SIG-M5 treated with dmso at 0.1 percent for 504 hours (cell line): Measurements from ENCODE around the gene APLNR.

Experiments
- DNase-seq: peaks from one replicate; lab custom pipeline; 2025; ENCODE audit not compliant: unreplicated experiment; lab: John Stamatoyannopoulos, UW

The APLNR gene

DNA sequence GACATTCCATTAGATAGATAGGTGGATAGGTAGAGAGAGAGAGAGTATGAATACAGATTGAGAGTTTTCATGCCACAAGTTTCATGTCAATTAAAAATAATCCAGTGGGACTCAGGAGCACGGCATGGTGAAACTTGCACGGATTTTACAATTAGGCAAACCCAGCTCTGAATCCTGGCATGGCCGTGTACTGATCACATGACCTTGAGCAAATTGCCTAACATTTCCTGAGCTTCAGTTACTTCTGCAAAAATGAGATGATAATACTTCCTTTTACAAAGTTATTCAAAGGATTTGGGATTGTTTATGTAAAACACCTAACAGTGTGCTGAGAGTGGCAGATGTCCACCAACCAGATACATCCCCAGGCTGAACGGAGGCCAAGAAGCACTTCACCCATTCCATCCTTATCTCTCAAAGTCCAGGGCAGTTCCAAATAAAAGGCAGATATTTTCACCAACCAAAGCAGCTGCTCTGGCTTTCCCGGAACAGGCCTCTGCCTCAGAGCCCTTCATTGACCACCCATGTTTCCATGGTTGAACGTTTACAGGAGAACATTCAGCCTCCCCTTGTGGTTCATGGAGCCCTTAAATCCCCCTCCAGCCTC is 17.9 kb downstream of the APLNR start:
- DNase-seq = peak; percentile 13

DNA sequence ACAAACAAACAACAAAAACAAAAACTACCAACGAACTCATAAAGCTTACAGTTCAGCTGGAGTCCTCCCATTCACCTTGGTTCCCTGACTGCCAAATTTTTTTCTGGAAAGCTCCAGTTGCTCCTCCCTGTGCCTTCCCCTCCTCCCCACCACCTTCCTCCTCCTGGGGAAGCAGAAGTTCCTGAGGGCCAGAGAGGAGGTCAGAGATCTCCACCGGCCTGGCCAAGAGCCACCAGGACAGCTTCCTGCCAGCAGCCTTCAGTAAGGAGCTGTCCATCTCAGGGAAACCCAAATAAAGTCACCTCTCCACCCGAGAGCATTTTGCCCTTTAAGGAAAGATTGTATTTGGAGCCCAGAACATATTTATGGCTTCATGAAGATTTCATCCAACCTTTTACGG is 20.0 kb downstream of the APLNR start:
- DNase-seq = no peak

DNA sequence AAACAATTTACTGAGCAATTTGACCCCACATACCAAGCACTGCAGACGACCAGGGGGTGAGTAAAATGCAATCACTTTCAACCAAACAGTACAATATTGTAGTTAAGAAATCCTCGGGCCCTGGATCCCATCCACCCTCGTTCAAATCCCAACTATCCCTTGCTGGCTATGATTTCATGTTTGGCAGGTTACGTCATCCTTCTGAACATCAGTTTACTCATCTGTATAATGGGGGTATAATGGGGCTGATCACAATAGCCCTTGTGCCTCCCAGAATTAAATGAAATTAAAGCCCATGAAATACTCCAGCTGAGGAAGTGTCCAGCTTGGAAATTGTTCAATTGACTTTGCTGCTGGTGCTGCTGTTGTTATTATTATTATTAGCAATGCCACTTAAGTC is 20.6 kb downstream of the APLNR start:
- no peak for DNase-seq

DNA sequence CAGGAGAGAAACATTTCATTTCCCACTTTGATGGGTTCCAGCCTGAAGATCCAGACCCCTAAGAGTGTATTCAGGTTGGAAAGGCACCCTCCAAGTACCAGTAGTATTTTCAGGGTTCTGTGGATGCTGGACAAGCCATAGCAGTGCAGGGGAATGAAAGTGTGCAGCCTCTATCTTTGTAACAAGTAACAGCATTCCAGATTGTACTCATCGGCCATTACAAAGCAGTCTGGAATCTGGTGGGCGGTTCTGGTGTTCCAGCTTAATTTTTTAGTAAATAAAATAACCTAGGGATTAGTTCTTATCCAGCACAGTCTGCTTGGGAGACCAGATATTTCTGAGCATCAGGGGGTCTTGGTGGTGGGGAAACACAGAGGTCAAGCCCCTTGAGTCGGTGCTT is 22.6 kb downstream of the APLNR start:
- DNase-seq = no peak

DNA sequence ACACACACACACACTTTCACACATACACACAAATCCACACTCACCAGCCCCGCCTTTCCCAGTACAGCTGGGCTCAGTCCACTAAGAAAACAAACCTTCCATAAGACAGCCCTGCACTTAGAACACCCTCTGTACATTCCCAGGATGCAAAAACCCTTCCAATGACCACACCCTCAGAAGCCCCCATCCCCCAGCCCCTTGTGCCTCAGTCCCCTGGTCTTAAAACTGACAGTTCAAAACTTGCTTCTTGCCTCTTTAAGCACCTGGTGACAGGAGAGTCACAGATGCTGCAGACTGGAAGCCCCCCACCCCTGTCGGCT is 23.0 kb downstream of the APLNR start:
- no peak for DNase-seq

DNA sequence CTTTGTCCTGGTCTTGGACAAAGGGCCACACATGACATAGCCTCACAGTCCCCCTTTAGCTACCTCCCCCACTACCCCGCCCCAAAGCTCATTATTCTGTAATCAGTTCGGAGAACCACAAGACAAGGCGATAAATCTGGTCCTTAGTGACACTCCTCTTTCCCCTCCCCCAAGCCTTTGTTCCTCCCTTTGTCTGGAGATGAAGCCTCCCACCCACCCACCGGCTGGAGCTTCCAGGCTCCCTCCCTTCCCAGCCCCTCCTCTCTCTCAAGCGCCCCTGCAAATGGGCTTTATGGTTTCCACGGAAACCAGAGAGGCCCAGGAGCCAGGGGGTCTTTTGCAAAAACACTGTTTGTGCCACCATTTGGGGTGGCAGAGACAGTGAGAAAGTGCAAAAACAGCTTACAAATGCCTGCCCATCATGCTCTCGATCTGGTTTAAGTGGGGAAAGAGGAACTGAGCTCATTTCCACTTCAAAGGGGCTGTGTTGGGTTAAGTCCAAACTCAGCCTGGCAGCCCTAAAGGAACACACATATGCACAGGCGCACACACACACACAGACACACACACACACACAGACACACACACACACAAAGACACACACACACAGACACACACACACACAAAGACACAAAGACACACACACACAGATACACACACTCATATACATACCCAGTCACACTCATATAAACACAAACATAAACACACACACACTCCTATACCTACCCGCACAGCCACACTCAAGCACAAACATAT is 23.5 kb downstream of the APLNR start:
- no peak for DNase-seq

DNA sequence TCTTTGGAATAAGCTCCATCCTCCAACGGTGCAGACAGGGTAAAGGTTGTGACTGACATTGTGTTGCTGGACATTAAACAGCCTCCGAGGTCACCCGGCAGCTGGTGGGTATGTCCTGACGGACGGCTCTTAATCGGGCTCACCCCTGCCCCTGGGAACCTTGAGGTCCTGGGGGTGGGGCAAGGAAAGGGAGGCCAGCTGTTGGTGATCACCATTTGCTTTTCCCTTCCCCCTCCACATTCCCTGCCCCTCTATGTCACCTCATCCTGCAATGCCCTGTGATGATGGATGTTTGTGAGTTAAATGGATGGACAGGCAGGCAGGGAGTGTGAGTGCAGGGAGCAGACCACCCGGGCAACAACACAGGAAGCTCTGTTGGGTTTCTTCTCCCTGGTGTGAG is 26.3 kb downstream of the APLNR start:
- DNase-seq = no peak

DNA sequence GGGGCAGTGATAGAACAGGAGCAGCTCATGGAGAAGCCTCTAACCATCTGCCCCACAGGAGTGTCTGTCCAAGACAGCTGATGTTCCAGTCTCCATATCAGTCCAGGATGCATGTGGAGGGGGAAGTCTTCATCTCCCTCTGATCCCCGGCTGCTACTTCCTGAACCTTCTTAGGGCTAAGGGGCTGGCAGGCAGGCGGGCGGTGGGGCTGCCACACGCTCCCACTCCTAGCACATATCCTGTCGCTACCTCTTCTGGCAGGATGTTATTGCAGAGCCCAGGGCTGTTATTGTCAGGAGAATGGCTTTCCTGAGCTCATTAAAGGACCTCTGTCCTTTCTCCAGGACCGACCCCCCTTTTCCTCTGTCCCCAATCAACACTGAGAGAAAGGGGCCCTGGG is 29.9 kb downstream of the APLNR start:
- no peak for DNase-seq

DNA sequence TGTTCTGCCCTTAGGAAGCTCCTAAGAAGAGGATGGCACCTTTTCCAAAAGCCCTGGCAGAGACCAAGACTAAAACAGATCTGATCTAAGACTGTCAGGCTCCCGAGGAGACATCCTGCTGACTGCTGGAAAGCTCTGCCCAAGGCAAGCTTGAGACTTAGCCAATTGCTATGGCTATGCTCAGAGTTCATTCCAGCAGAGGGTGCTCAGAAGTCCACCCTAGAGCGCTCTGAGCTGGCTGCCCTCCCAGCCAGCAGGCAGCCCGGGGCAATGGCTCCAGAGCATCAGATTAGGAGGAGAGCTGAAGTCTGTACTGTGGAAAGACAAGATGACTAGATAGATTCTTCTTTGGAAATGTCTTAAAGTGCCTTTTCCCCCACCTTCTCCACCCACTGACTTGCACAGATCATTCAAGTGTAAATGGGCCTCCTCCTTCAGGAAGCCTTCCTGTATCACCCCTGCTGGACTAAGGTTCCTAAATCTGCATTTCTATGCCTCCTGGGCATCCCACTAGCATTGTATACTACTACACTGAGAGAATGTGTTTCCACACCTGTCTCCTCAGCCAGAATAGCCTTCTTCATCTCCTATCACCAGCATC is 31.9 kb downstream of the APLNR start:
- DNase-seq = no peak

DNA sequence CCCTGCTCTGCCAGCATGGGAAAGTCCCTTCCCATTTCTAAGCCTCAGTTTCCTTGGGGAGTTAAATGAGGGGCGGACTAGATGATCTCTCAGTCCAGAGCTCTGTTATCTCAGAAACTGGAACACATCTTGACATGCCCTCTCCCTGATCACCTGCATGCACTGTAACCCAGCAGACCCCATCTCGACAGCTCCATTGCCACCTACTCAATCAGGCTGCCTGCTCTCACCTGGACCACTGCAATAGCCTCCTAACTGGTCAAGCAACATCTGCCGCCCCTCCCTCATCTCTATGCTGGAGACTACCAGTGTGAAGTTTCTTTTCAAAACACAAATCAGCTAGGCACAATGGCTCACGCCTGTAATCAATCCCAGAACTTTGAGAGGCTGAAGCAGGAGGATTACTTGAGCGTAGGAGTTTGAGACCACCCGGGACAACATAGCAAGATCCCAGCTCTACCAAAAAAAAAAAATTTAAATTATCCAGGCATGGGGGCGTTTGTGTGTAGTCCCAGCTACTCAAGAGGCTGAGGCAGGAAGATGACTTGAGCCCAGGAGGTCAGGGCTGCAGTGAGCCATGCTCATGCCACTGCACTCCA is 33.1 kb downstream of the APLNR start:
- no peak for DNase-seq

DNA sequence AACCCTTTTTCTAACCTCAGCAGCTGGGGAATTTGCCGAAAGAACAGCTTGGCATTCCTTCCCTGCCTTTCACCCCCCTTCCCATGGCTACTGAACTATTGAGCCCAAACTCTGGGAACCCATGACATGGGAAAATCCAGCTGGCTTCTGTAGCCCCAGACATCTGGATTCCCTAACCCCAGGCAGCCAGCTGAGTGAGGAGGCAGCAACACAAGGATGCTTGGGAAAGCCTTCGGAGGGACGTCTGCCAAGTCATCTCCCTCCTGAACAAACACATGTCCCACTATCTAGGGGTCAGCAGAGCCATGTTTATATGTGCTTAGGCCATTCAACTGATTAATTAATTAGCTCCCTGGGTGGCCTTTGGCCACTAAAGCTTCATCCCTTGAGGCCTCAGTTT is 33.7 kb downstream of the APLNR start:
- DNase-seq = no peak

DNA sequence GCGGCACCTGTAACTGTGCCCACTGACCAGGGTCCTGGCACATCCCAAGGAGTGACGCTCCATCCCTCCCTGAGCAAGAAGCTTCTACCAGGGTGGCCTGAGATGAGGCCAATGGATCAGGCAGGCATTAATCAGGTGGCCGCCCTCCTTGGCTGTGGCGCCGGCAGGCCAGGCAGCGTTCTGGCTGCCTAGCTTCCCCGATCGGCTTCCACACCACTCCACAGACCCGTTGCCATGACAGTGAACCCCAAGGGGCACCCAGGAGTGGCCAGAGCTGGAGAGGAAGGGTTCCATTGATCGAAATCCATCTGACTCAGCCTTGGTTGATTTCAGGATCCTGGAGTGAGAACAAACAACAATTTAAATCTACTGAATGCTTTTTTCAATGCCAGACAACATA is 34.8 kb downstream of the APLNR start:
- no peak for DNase-seq

DNA sequence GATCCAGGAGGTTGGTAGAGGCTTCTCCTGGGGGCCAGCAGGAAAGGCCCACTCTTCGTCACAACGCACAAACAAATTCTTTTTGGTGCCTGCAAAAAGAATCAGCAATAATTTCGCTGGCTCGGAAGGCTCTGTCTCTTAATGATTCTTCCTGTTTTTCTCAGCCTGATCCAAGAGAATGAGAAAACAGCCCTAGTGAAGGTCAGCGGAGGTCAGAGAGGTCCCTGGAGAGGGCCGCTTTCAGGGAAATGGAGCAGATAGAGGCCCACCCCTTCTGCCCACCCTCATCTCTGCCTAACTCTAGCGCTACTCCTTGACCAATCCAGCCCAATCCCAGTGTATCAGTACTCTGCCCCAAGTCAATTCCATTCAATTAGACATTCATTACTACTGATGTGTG is 36.1 kb downstream of the APLNR start:
- DNase-seq = no peak

DNA sequence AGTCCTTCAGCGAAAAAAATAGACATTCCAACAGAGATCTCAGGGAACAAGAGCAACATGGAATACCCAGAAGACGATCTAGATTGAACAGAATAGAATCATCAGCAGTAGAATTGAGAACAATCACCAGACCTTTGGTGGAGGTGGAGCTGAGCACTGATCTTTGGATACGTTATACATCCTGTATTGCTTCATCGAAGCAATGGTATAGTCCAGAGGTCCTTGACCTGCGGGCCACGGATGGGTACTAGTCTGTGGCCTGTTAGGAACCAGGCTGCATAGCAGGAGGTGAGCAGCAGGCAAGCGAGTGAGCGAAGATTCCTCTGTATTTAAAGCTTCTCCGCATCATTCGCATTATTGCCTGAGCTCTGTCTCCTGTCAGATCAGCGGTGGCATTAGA is 37.7 kb downstream of the APLNR start:
- DNase-seq = no peak

DNA sequence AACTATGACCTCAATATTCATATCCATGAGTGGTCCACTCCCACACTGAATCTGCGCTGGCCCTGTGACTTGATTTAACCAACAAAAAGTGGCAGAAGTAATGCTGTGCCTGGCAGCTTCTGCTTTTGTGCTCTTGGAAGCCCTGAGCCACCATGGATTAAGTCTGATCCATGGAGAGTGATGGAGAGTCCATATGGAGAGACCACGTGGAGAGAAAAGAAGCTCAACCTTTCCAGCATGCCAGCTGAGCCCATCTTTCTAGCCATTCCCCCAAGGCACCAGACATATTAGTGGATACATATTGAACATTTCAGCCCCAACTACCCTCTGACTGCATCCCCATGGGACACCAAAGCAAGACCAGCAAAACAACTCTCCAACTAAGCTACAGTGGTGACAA is 39.3 kb downstream of the APLNR start:
- no peak for DNase-seq

DNA sequence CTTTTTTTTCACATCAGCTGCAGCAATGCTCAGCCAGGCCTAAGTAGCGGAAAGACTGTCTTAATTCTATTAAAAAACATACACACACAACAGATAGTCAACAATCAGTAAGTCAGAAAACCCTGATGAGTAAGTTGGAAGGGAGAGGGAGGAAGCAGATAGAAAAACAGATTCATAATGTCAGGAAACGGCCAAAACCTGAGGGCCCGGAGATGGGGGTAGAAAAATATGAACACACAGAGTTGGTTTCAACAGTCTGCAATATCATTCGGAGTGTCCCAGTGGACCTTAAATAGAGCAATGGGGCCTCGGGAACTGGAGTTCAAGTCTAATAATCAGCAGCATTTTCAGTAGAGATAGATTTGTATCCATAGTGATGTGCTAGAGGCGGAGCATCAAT is 40.5 kb downstream of the APLNR start:
- DNase-seq = no peak

DNA sequence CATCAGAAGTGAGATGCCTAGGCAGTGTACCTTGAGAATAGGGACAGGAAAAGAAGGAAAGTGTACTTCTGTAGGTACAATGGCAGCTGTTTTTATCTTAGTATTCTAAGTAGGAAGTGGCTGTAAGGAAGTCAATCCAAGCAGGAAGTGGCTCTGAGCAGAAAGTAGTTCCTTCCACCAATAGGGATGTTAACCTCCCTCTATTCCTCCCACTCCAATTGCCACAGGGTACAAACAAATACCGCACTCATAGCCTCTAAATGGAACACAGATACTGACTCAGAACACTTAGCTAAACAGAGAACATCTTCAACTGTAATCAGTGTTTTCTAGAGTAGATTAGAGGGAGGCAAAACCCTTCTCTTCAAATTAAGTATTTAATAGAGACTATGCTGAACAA is 44.7 kb downstream of the APLNR start:
- DNase-seq = no peak

DNA sequence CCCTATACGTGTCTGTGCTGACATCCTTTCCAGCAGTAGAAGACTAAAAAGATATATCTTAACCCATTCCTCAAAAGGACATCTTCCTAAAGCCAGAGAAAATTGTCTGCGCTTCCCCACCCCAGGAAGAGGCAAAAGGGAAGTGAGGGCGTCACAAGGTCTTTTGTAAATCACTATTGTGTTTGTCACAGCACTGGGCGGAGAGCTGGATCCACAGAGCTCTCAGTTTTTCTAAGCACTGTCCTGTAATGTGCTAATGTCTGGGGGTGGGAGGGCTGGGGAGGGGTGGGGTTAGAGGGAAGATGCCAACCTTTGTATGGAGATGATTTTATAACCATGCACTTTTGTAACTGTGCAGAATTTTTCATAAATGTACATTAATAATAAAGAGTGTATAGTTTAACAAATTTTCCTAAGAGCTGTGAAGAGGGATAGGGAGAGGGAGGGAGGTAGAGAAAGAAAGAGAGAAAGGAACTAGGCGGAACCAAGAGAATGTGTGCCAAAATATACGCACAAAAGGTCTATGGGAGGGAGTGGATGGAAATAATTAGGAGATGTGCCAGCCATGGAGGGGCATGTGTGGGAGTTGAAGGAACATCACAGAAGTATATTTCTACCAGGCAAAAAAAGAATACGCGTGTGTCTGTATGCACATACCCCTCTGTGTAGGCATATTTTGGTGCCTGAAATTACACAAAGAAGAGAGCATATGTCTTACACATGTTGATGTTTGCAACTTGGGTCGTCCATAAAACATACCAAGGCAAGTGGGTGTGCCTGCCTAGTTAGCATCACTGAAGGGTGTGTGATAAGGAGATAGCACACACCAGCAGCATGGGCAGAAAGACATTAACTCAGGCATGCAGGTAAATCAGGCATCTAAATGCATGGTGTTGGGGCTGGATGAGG is 45.5 kb downstream of the APLNR start:
- no peak for DNase-seq

DNA sequence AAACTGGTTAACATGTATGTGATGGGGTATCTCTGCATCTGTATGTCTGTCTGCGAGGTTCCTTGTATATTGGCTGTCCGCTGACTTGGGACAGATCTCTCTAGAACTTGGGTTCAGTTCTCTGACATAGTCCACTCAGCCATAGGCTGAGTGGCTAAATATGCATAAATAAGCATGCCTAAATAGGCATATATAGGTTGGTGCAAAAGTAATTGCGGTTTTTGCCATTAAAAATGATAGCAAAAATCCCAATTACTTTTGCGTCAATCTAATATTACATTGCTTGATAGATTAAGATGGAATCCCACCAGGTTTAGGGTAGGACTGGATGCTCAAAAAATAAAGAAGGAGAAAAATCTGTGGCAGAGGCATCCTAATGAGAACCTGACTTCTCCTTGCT is 46.5 kb downstream of the APLNR start:
- DNase-seq = no peak
